Panc1 (cell line): ENCODE results near the gene NR4A3. TPM values are rescaled to one million over a fixed set of nuclear protein-coding genes. Genes with fewer than 3 reads are reported as not detected.

Source experiments
- ATAC-seq: fragments of 200-7000 bp; cut with Tn5 transposase; 2 replicates; pipeline ENCODE4 v1.9.1; 2020; ENCODE audit warnings: mild to moderate bottlenecking, moderate library complexity
- BruUV-seq: library from RNA; stranded (reverse); fragments of 400-500 nt; replicated peaks from 2 replicates; lab custom pipeline; 2021; lab: Mats Ljungman, UMichigan
- CTCF ChIA-PET: fragments of 300-600 bp; sonication (Branson Sonifier 250); formaldehyde crosslinking; loops from one replicate; lab custom pipeline; 2022; ENCODE audit warnings: antibody characterized with exemption; lab: Charles Lee
- POLR2A ChIA-PET: fragments of 300-600 bp; sonication (Branson Sonifier 250); formaldehyde crosslinking; loops from one replicate; lab custom pipeline; 2022; ENCODE audit warnings: antibody characterized with exemption; lab: Charles Lee
- DNase-seq: peaks from one replicate; pipeline ENCODE4 v3.0.0-alpha.2; 2010; ENCODE audit warnings: low read depth, low spot score
- H3K27ac ChIP-seq: 2 replicates; pipeline ENCODE4 v1.5.1; 2011; ENCODE audit warnings: mild to moderate bottlenecking, low read length, inconsistent platforms
- H3K27me3 ChIP-seq: fragments of 200-500 bp; sonication (Bioruptor generic); 2 replicates; pipeline ENCODE4 v1.6.0; 2014; ENCODE audit warnings: low read length, inconsistent platforms; ENCODE audit not compliant: control insufficient read depth, insufficient read depth
- H3K36me3 ChIP-seq: fragments of 200-500 bp; sonication (Bioruptor generic); 2 replicates; pipeline ENCODE4 v1.5.1; 2014; ENCODE audit warnings: inconsistent platforms, mild to moderate bottlenecking, low read length, moderate library complexity; ENCODE audit not compliant: control insufficient read depth, insufficient read depth
- H3K4me1 ChIP-seq: 2 replicates; pipeline ENCODE4 v1.5.1; 2011; ENCODE audit warnings: inconsistent platforms, mild to moderate bottlenecking, low read length, moderate library complexity; ENCODE audit not compliant: control insufficient read depth, insufficient read depth
- H3K4me3 ChIP-seq, 2 experiments: 2 replicates each; pipeline ENCODE4 v1.5.1; 2011 to 2012; ENCODE audit warnings: low read depth in 2 of 2, low read length in 2 of 2, mild to moderate bottlenecking in 2 of 2, inconsistent platforms in 1 of 2, moderate library complexity in 1 of 2
- H3K9me3 ChIP-seq: fragments of 200-500 bp; sonication (Bioruptor generic); 2 replicates; pipeline ENCODE4 v1.5.1; 2014; ENCODE audit warnings: low read depth, mild to moderate bottlenecking, inconsistent platforms, low read length, moderate library complexity; ENCODE audit not compliant: control insufficient read depth, insufficient read depth
- POLR2AphosphoS5 ChIP-seq: IDR thresholded peaks from 2 replicates; pipeline ENCODE4 v1.6.1; 2012; ENCODE audit warnings: mild to moderate bottlenecking, low read depth, low read length, moderate library complexity
- SIN3A ChIP-seq: IDR thresholded peaks from 2 replicates; pipeline ENCODE4 v1.6.1; 2012; ENCODE audit warnings: low read depth, mild to moderate bottlenecking, low read length, moderate library complexity, borderline replicate concordance; ENCODE audit not compliant: insufficient read depth
- TCF7L2 ChIP-seq: IDR thresholded peaks from 2 replicates; pipeline ENCODE4 v1.6.1; 2011; ENCODE audit warnings: mild to moderate bottlenecking, low read depth, low read length, inconsistent platforms
- in situ Hi-C: cut with HindIII; loops from 2 replicates; pipeline ENCODE4 v1.10.0; 2016; ENCODE audit warnings: low sequenced_read_pairs, low pct_unique_long_range_greater_than_20kb
- intact Hi-C: fragments of 100-400 bp; cut with micrococcal nuclease; formaldehyde crosslinking; loops from one replicate; pipeline ENCODE4 v1.10.0; 2022; ENCODE audit not compliant: unreplicated experiment
- total RNA-seq: library from RNA; stranded (reverse); gene quantifications from one replicate; pipeline ENCODE4 v1.2.1, GENCODE V29; 2021; ENCODE audit not compliant: unreplicated experiment
- TF ChIP-seq, protein P1 (sequence below): fragments of 450-650 bp; IDR thresholded peaks from 2 replicates; pipeline ENCODE4 v1.5.1; 2017; ENCODE audit warnings: mild to moderate bottlenecking
- TF ChIP-seq, protein P2 (sequence below), 2 experiments: IDR thresholded peaks; 2 replicates each; pipeline ENCODE4 v1.6.1; 2011 to 2012; ENCODE audit warnings: low read depth in 2 of 2, control low read depth in 1 of 2, low read length in 1 of 2, mild to moderate bottlenecking in 1 of 2, moderate library complexity in 1 of 2; ENCODE audit not compliant: insufficient read depth in 1 of 2

Gene NR4A3
- total RNA-seq, 1 experiment from 2014 or later = 0.13 TPM

DNA sequence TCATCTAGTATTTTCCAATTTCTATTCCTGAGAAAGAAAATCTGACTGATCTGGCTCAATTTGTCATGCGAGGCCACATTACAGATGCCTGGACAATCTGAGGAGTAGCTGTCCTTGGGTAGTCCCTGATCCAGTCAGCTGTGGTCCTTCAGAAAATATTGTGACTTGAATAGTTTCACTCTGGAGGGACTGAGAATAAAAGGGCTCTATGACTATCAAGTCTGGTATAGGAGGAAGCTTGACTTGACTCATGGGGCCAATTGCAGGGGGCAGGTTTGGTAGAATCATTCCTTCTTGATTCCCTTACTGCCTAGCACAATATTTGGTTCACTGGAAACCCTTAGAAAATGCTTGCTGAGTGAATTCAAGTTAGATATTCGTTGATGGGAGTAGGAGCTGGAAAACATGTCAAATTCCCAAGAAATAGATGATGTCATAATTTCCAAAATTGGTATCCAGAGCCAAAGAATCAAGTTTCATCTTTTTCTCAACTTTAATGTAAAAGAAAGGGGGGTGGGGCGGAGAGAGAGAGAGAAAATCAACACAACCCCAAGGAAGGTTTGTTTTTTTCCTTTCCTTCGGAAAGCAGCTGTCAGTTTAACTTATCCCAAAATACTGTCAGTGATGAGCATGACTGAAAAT is 52.4 kb downstream of the NR4A3 start:
- no peaks in the 10 kb centered on the region for H3K4me1 ChIP-seq
- H3K4me3 ChIP-seq = no peak overlapping the region
- BruUV-seq = no TSS peak
- ATAC-seq (no peak), DNase-seq (no peak)
- H3K27me3 ChIP-seq = no peaks in the 10 kb centered on the region; the same call in 1 of the 2 replicates
- intact Hi-C loops (no loop called here), in situ Hi-C loops (no loop called here)
- TF ChIP-seq, protein P1, sequence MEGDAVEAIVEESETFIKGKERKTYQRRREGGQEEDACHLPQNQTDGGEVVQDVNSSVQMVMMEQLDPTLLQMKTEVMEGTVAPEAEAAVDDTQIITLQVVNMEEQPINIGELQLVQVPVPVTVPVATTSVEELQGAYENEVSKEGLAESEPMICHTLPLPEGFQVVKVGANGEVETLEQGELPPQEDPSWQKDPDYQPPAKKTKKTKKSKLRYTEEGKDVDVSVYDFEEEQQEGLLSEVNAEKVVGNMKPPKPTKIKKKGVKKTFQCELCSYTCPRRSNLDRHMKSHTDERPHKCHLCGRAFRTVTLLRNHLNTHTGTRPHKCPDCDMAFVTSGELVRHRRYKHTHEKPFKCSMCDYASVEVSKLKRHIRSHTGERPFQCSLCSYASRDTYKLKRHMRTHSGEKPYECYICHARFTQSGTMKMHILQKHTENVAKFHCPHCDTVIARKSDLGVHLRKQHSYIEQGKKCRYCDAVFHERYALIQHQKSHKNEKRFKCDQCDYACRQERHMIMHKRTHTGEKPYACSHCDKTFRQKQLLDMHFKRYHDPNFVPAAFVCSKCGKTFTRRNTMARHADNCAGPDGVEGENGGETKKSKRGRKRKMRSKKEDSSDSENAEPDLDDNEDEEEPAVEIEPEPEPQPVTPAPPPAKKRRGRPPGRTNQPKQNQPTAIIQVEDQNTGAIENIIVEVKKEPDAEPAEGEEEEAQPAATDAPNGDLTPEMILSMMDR = no peak
- no peak for TF ChIP-seq TCF7L2
- TF ChIP-seq, protein P2, sequence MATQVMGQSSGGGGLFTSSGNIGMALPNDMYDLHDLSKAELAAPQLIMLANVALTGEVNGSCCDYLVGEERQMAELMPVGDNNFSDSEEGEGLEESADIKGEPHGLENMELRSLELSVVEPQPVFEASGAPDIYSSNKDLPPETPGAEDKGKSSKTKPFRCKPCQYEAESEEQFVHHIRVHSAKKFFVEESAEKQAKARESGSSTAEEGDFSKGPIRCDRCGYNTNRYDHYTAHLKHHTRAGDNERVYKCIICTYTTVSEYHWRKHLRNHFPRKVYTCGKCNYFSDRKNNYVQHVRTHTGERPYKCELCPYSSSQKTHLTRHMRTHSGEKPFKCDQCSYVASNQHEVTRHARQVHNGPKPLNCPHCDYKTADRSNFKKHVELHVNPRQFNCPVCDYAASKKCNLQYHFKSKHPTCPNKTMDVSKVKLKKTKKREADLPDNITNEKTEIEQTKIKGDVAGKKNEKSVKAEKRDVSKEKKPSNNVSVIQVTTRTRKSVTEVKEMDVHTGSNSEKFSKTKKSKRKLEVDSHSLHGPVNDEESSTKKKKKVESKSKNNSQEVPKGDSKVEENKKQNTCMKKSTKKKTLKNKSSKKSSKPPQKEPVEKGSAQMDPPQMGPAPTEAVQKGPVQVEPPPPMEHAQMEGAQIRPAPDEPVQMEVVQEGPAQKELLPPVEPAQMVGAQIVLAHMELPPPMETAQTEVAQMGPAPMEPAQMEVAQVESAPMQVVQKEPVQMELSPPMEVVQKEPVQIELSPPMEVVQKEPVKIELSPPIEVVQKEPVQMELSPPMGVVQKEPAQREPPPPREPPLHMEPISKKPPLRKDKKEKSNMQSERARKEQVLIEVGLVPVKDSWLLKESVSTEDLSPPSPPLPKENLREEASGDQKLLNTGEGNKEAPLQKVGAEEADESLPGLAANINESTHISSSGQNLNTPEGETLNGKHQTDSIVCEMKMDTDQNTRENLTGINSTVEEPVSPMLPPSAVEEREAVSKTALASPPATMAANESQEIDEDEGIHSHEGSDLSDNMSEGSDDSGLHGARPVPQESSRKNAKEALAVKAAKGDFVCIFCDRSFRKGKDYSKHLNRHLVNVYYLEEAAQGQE (IDR thresholded peaks at IDR 0.05; ENCODE audit: insufficient read depth in 1 of 2, low read depth in 2 of 2, low read length in 1 of 2) = no peak
- no peak for TF ChIP-seq SIN3A
- no peak for TF ChIP-seq POLR2AphosphoS5
- H3K27ac ChIP-seq = no peak overlapping the region
- H3K36me3 ChIP-seq = no peaks in the 10 kb centered on the region
- ChIA-PET POLR2A (no interaction called here), CTCF (no interaction called here)
- H3K9me3 ChIP-seq = no peaks in the 10 kb centered on the region

DNA sequence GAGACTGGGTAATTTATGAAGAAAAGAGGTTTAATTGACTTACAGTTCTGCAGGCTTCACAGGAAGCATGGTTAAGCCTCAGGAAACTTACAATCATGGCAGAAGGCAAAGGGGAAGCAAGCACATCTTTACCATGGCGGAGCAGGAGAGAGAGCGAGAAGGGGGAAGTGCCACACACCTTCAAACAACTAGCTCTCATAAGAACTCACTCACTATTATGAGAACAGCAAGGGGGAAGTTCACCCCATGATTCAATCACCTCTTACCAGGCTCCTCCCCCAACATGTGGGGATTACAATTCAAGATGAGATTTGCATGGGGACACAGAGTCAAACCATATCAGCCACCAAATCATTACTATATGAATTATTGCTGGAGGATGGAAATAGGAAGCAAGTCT is 54.5 kb downstream of the NR4A3 start:
- no peaks in the 10 kb centered on the region for H3K9me3 ChIP-seq
- no TSS peak for BruUV-seq
- ATAC-seq (no peak), DNase-seq (no peak)
- H3K27me3 ChIP-seq = no peaks in the 10 kb centered on the region; the same call in 1 of the 2 replicates
- CTCF ChIA-PET = no interaction called here
- no peak overlapping the region for H3K4me3 ChIP-seq
- no peaks in the 10 kb centered on the region for H3K36me3 ChIP-seq
- TF ChIP-seq SIN3A (no peak), TCF7L2 (no peak), POLR2AphosphoS5 (no peak)
- TF ChIP-seq, protein P2 (IDR thresholded peaks at IDR 0.05; ENCODE audit: insufficient read depth in 1 of 2, low read depth in 2 of 2, low read length in 1 of 2) = no peak
- intact Hi-C loops (no loop called here), in situ Hi-C loops (no loop called here)
- POLR2A ChIA-PET = no interaction called here
- no peak overlapping the region for H3K27ac ChIP-seq
- no peaks in the 10 kb centered on the region for H3K4me1 ChIP-seq
